ENCODE data around the gene ANKRD9.

DNA sequence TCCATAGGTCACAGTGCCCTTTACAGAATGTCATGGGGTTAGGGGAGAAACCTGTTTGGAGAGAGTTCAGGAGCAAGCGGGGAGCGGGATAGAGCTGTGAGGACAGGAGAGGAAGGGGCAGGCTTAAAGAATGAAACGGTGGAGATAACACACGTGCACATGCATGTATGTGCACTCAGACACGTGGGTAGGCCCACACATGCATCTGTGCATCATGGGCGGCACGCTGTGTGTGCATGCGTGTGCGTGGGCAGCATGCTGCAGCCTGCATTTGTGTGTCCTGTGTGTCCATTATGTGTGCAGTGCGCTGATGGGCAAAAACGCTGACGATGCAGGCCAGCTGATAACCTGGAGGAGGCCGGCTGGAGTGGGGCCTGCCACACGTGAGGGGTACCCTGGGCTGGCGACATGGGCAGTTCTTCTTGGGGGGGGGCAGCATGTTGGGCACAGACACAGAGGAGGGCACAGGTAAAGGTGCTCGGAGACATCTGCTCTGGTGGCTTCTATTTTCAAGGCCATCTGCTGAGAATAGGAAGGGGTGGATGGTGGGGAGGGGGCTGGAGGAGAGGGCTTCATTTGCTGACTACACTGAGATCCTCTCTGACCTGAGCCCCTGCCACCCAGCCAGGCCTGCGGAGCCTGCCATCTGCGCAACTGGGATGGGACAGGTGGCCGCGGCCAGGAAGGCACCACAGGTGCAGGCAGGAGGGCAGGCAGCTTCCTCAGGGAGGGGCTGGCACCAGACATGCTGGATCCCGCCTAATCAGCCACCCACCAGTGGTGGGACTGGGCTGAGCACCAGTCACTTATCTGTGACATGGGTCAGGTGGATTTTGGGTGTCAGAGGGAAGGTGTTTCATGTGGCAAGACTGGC, 4.6 kb upstream of the ANKRD9 start:
- TF ChIP-seq POLR2A (IDR thresholded peaks at IDR 0.05) (no peak), CTCF (IDR thresholded peaks at IDR 0.05) (no peak), POLR2AphosphoS5 (IDR thresholded peaks at IDR 0.05) (no peak), EP300 (IDR thresholded peaks at IDR 0.05) (no peak)

All from stomach (tissue), 4 donors.